CD4-positive, CD25-positive, alpha-beta regulatory T cell (primary cell): ENCODE results near the gene DNAJB2. TPM values are rescaled to one million over a fixed set of nuclear protein-coding genes. Genes with fewer than 3 reads are reported as not detected.
A peak's percentile ranks its signal among the peaks of the same experiment; 100 is the strongest.
"Not testable (repeated sequence)": the region's sequence is repeated elsewhere in the genome, so short reads cannot be mapped to it uniquely, and the experiment has no call there.

ENCODE experiments used
- ATAC-seq, 2 donors: fragments of 150-1000 bp; cut with Tn5 transposase; one replicate each; pipeline ENCODE4 v1.10.0; 2021; ENCODE audit warnings: low read depth in 2 of 2, moderate number of reproducible peaks in 2 of 2, moderate library complexity in 1 of 2
- DNase-seq, 3 donors: peaks; one replicate each; pipeline versions ENCODE4 v3.0.0 to v3.0.0-alpha.2; 2012 to 2022; ENCODE audit warnings: mixed read lengths in 1 of 3
- H3K27ac ChIP-seq: one replicate; pipeline ENCODE4 v1.7.0; 2013; ENCODE audit warnings: mild to moderate bottlenecking, low read length; ENCODE audit not compliant: insufficient read depth, poor library complexity, severe bottlenecking
- H3K27me3 ChIP-seq: one replicate; pipeline ENCODE4 v1.7.0; 2013; ENCODE audit warnings: low read length; ENCODE audit not compliant: control insufficient read depth, insufficient read depth
- H3K36me3 ChIP-seq: one replicate; pipeline ENCODE4 v1.7.0; 2013; ENCODE audit warnings: mild to moderate bottlenecking, low read length, moderate library complexity; ENCODE audit not compliant: control insufficient read depth, insufficient read depth
- H3K4me1 ChIP-seq: 2 replicates; pipeline ENCODE4 v1.7.0; 2013; ENCODE audit warnings: mild to moderate bottlenecking, low read length; ENCODE audit not compliant: insufficient read depth, control insufficient read depth, poor library complexity, severe bottlenecking
- H3K4me3 ChIP-seq: one replicate; pipeline ENCODE4 v1.7.0; 2013; ENCODE audit warnings: low read depth, mild to moderate bottlenecking, low read length, moderate library complexity
- H3K9me3 ChIP-seq, 2 experiments: 1 replicate in 1 of 2; 2 replicates in 1 of 2; pipeline ENCODE4 v1.7.0; 2013; ENCODE audit warnings: low read length in 2 of 2, mild to moderate bottlenecking in 1 of 2, moderate library complexity in 1 of 2; ENCODE audit not compliant: control insufficient read depth in 2 of 2
- H3K27ac Mint-ChIP-seq, 3 donors: one replicate each; pipeline ENCODE4 v1.8.0; 2020 to 2022; ENCODE audit warnings: mild to moderate bottlenecking in 3 of 3, mixed read lengths in 3 of 3, moderate library complexity in 2 of 3
- H3K27me3 Mint-ChIP-seq: one replicate; pipeline ENCODE4 v1.8.0; 2022; ENCODE audit warnings: mild to moderate bottlenecking, mixed read lengths
- H3K36me3 Mint-ChIP-seq: one replicate; pipeline ENCODE4 v1.8.0; 2020; ENCODE audit warnings: mixed read lengths
- H3K4me1 Mint-ChIP-seq, 4 donors: one replicate each; pipeline ENCODE4 v1.8.0; 2020 to 2022; ENCODE audit warnings: mixed read lengths in 4 of 4, mild to moderate bottlenecking in 1 of 4
- H3K4me3 Mint-ChIP-seq, 4 donors: one replicate each; pipeline ENCODE4 v1.8.0; 2020 to 2022; ENCODE audit warnings: mild to moderate bottlenecking in 4 of 4, mixed read lengths in 4 of 4, moderate library complexity in 3 of 4
- H3K9me3 Mint-ChIP-seq, 7 donors: one replicate each; pipeline ENCODE4 v1.8.0; 2020 to 2022; ENCODE audit warnings: mixed read lengths in 7 of 7, mild to moderate bottlenecking in 3 of 7, moderate library complexity in 2 of 7
- polyA plus RNA-seq, 4 donors: library from polyadenylated mRNA; unstranded; fragments of 300-500 nt; fragmentation: Illumina TruSeq; gene quantifications; one replicate each; pipeline ENCODE4 v1.2.3, GENCODE V29; 2021
- total RNA-seq: library from RNA; stranded (reverse); gene quantifications from one replicate; pipeline ENCODE4 v1.2.3, GENCODE V29; 2022

DNAJB2 gene
- total and polyA plus RNA-seq, 5 donors from 2014 or later, result 6.0 to 133 (median 6.3) TPM

- Mint-ChIP-seq H3K36me3 (peaks cover 37% of the 10 kb centered on the region), H3K4me1 (peaks cover 17 to 65% (median 48%) of the 10 kb centered on the region in 4 donors), H3K9me3 (peaks cover 0 to 2% (median 0%) of the 10 kb centered on the region in 7 donors), H3K4me3 (peak overlapping the region; percentile 96 to 100 (median 98)), H3K27me3 (peaks cover 10% of the 10 kb centered on the region), H3K27ac (peak overlapping the region; percentile 87 to 98 (median 97))
- no peak for DNase-seq
- peaks cover 32% of the 10 kb centered on the region for H3K36me3 ChIP-seq
- no peaks in the 10 kb centered on the region for H3K9me3 ChIP-seq
- peaks cover 57% of the 10 kb centered on the region for H3K4me1 ChIP-seq
- no peak for ATAC-seq
- H3K4me3 ChIP-seq, result peak overlapping the region; percentile 92
- H3K27me3 ChIP-seq, result no peaks in the 10 kb centered on the region
- peak overlapping the region; percentile 93 for H3K27ac ChIP-seq
Observed at GRCh38 chr2:219252570-219252899, 26.6 kb upstream of the DNAJB2 start.

- peak within 1 kb of the TSS; percentile 93 for H3K27ac ChIP-seq
- H3K4me3 ChIP-seq, result peak within 1 kb of the TSS; percentile 94
- H3K36me3 Mint-ChIP-seq, result peaks cover 31% of the 10 kb centered on the region
- no peaks in the 10 kb centered on the region for H3K9me3 ChIP-seq
- H3K36me3 ChIP-seq, result peaks cover 32% of the 10 kb centered on the region
- H3K9me3 Mint-ChIP-seq, result peaks cover 0 to 2% (median 0%) of the 10 kb centered on the region in 7 donors
- peak within 1 kb of the TSS; percentile 87 to 98 (median 97) for H3K27ac Mint-ChIP-seq
- ATAC-seq (peak; percentile 26 to 37), DNase-seq (peak; percentile 37 to 78 (median 51))
- H3K27me3 ChIP-seq, result no peaks in the 10 kb centered on the region
- peaks cover 51% of the 10 kb centered on the region for H3K4me1 ChIP-seq
- H3K4me3 Mint-ChIP-seq, result peak within 1 kb of the TSS; percentile 96 to 100 (median 98)
- peaks cover 11 to 59% (median 44%) of the 10 kb centered on the region in 4 donors for H3K4me1 Mint-ChIP-seq
- peaks cover 10% of the 10 kb centered on the region for H3K27me3 Mint-ChIP-seq
Observed at GRCh38 chr2:219252900-219253752, 26.0 kb upstream of the DNAJB2 start, which contains the start of gene TUBA4B. TUBA4B (plus strand) TSS chr2:219253243; CDS start chr2:219253408, 165 bp downstream.

GRCh38 chr2:219253753-219254589 lies 25.2 kb upstream of the DNAJB2 start, which contains the start of gene TUBA4A:
TUBA4A (minus strand) TSS chr2:219253918; CDS start chr2:219253858, 60 bp downstream.
- Histone ChIP-seq H3K36me3 (peaks cover 30% of the 10 kb centered on the region), H3K4me1 (peaks cover 42% of the 10 kb centered on the region), H3K27me3 (no peaks in the 10 kb centered on the region), H3K27ac (peak within 1 kb of the TSS; percentile 93), H3K9me3 (no peaks in the 10 kb centered on the region), H3K4me3 (peak within 1 kb of the TSS; percentile 94)
- Mint-ChIP-seq H3K27ac (peak within 1 kb of the TSS; percentile 87 to 98 (median 97)), H3K4me1 (peaks cover 11 to 51% (median 38%) of the 10 kb centered on the region in 4 donors), H3K9me3 (peaks cover 0 to 2% (median 0%) of the 10 kb centered on the region in 7 donors), H3K36me3 (peaks cover 27% of the 10 kb centered on the region), H3K27me3 (peaks cover 10% of the 10 kb centered on the region), H3K4me3 (peak within 1 kb of the TSS; percentile 96 to 100 (median 98))
- peak; percentile 91 to 92 (median 91) for DNase-seq
- peak; percentile 82 to 85 for ATAC-seq

- H3K27me3 Mint-ChIP-seq, result peaks cover 10% of the 10 kb centered on the region
- Histone ChIP-seq H3K9me3 (no peaks in the 10 kb centered on the region), H3K4me1 (peaks cover 35% of the 10 kb centered on the region), H3K4me3 (peak overlapping the region; percentile 94), H3K36me3 (peaks cover 23% of the 10 kb centered on the region), H3K27me3 (no peaks in the 10 kb centered on the region), H3K27ac (peak overlapping the region; percentile 93)
- H3K36me3 Mint-ChIP-seq, result peaks cover 20% of the 10 kb centered on the region
- peak overlapping the region; percentile 58 to 98 (median 97) for H3K27ac Mint-ChIP-seq
- peaks cover 4 to 44% (median 33%) of the 10 kb centered on the region in 4 donors for H3K4me1 Mint-ChIP-seq
- H3K4me3 Mint-ChIP-seq, result peak overlapping the region; percentile 96 to 100 (median 98)
- peak in 2 of 3 donors; percentile 69 to 74 for DNase-seq
- ATAC-seq, result peak; percentile 23 to 25
- H3K9me3 Mint-ChIP-seq, result peaks cover 0 to 2% (median 0%) of the 10 kb centered on the region in 7 donors
Observed at GRCh38 chr2:219254590-219255201, 24.5 kb upstream of the DNAJB2 start.

- H3K9me3 Mint-ChIP-seq, H3K4me1 ChIP-seq, H3K27me3 ChIP-seq, H3K4me3 ChIP-seq, H3K9me3 ChIP-seq, H3K36me3 ChIP-seq, DNase-seq, H3K36me3 Mint-ChIP-seq, H3K27ac Mint-ChIP-seq, ATAC-seq, H3K27ac ChIP-seq: not testable (repeated sequence)
- Mint-ChIP-seq H3K4me3 (peak overlapping the region in 1 of 4 donors; percentile 56), H3K27me3 (peaks cover 11% of the 10 kb centered on the region), H3K4me1 (peaks cover 0 to 14% (median 7%) of the 10 kb centered on the region in 4 donors)
Observed at GRCh38 chr2:219258942-219259341, 20.2 kb upstream of the DNAJB2 start.

- H3K9me3 ChIP-seq, result no peaks in the 10 kb centered on the region
- no peaks in the 10 kb centered on the region for H3K36me3 Mint-ChIP-seq
- peaks cover 8% of the 10 kb centered on the region for H3K27me3 Mint-ChIP-seq
- H3K4me3 Mint-ChIP-seq, result no peak overlapping the region
- no peak overlapping the region for H3K27ac ChIP-seq
- peaks cover 9% of the 10 kb centered on the region for H3K27me3 ChIP-seq
- H3K4me3 ChIP-seq, result no peak overlapping the region
- peaks cover 0 to 3% (median 1%) of the 10 kb centered on the region in 4 donors for H3K4me1 Mint-ChIP-seq
- no peaks in the 10 kb centered on the region for H3K4me1 ChIP-seq
- DNase-seq, result no peak
- no peaks in the 10 kb centered on the region for H3K36me3 ChIP-seq
- H3K27ac Mint-ChIP-seq, result peak overlapping the region in 1 of 3 donors; percentile 44
- ATAC-seq, result no peak
- peaks cover 0 to 1% (median 0%) of the 10 kb centered on the region in 7 donors for H3K9me3 Mint-ChIP-seq
Observed at GRCh38 chr2:219261024-219261855, 17.9 kb upstream of the DNAJB2 start.
